ENCODE measurements around the gene PKP4. TPM values are rescaled to one million over a fixed set of nuclear protein-coding genes. Genes with fewer than 3 reads are reported as not detected.

Gene PKP4
- total and polyA plus RNA-seq, 4 experiments from 2014 or later = 1.4 to 39.3 (median 19.1) TPM

- Mint-ChIP-seq H3K27ac (peak overlapping the region in 1 of 7 donors; percentile 1), H3K9me3 (no peaks in the 10 kb centered on the region), H3K27me3 (no peaks in the 10 kb centered on the region), H3K36me3 (peaks cover 43 to 61% of the 10 kb centered on the region in 2 donors), H3K4me1 (no peaks in the 10 kb centered on the region), H3K4me3 (no peak overlapping the region)
- H3K9me3 ChIP-seq (ENCODE audit: control insufficient read depth in 1 of 2, low read length in 2 of 2) = no peaks in the 10 kb centered on the region
- peaks cover 13% of the 10 kb centered on the region for H3K36me3 ChIP-seq (ENCODE audit: insufficient read depth, low read length)
- H3K27ac ChIP-seq (ENCODE audit: low read depth, low read length) = no peak overlapping the region
- no peaks in the 10 kb centered on the region for H3K4me1 ChIP-seq (ENCODE audit: insufficient read depth, low read length)
- ChIA-PET POLR2A (ENCODE audit: partially characterized antibody) (no interaction called here), CTCF (ENCODE audit: partially characterized antibody) (interaction anchor here (1.3 kb wide), 1 partner anchor 9 kb away, joined by 5 read pairs; no protein-coding TSS in a partner anchor)
- no peak for DNase-seq
- intact Hi-C loops (cut with micrococcal nuclease) = no loop called here
- no peaks in the 10 kb centered on the region for H3K27me3 ChIP-seq (ENCODE audit: insufficient read depth, low read length)
- no peak overlapping the region for H3K4me3 ChIP-seq (ENCODE audit: low read length in 2 of 2)
These were observed 211.4 kb downstream of the PKP4 start for GRCh38 chr2:158668001-158668765.

- ChIA-PET POLR2A (ENCODE audit: partially characterized antibody) (no interaction called here), CTCF (ENCODE audit: partially characterized antibody) (no interaction called here)
- Histone ChIP-seq H3K27ac (ENCODE audit: low read depth, low read length) (no peak overlapping the region), H3K4me3 (ENCODE audit: low read length in 2 of 2) (no peak overlapping the region), H3K9me3 (ENCODE audit: control insufficient read depth in 1 of 2, low read length in 2 of 2) (no peaks in the 10 kb centered on the region), H3K36me3 (ENCODE audit: insufficient read depth, low read length) (peaks cover 15% of the 10 kb centered on the region), H3K4me1 (ENCODE audit: insufficient read depth, low read length) (no peaks in the 10 kb centered on the region), H3K27me3 (ENCODE audit: insufficient read depth, low read length) (no peaks in the 10 kb centered on the region)
- H3K36me3 Mint-ChIP-seq = peaks cover 49 to 68% of the 10 kb centered on the region in 2 donors
- no peaks in the 10 kb centered on the region for H3K9me3 Mint-ChIP-seq
- no peaks in the 10 kb centered on the region for H3K27me3 Mint-ChIP-seq
- H3K4me1 Mint-ChIP-seq = no peaks in the 10 kb centered on the region
- H3K27ac Mint-ChIP-seq = no peak overlapping the region
- intact Hi-C loops (cut with micrococcal nuclease) = no loop called here
- DNase-seq = no peak
- H3K4me3 Mint-ChIP-seq = no peak overlapping the region
These were observed 213.5 kb downstream of the PKP4 start for GRCh38 chr2:158670292-158670691.

- H3K4me1 Mint-ChIP-seq = no peaks in the 10 kb centered on the region
- POLR2A ChIA-PET (ENCODE audit: partially characterized antibody) = no interaction called here
- H3K9me3 Mint-ChIP-seq = no peaks in the 10 kb centered on the region
- H3K4me3 Mint-ChIP-seq = no peak overlapping the region
- peaks cover 10% of the 10 kb centered on the region for H3K36me3 ChIP-seq (ENCODE audit: insufficient read depth, low read length)
- no peak overlapping the region for H3K27ac ChIP-seq (ENCODE audit: low read depth, low read length)
- no peak overlapping the region for H3K27ac Mint-ChIP-seq
- DNase-seq = no peak
- H3K27me3 Mint-ChIP-seq = no peaks in the 10 kb centered on the region
- peaks cover 50 to 72% of the 10 kb centered on the region in 2 donors for H3K36me3 Mint-ChIP-seq
- H3K9me3 ChIP-seq (ENCODE audit: control insufficient read depth in 1 of 2, low read length in 2 of 2) = no peaks in the 10 kb centered on the region
- no peak overlapping the region for H3K4me3 ChIP-seq (ENCODE audit: low read length in 2 of 2)
- no peaks in the 10 kb centered on the region for H3K27me3 ChIP-seq (ENCODE audit: insufficient read depth, low read length)
- intact Hi-C loops (cut with micrococcal nuclease) = no loop called here
- CTCF ChIA-PET (ENCODE audit: partially characterized antibody) = no interaction called here
- no peaks in the 10 kb centered on the region for H3K4me1 ChIP-seq (ENCODE audit: insufficient read depth, low read length)
These were observed 214.9 kb downstream of the PKP4 start for GRCh38 chr2:158671360-158672245.

- H3K27me3 Mint-ChIP-seq = no peaks in the 10 kb centered on the region
- Histone ChIP-seq H3K9me3 (ENCODE audit: control insufficient read depth in 1 of 2, low read length in 2 of 2) (no peaks in the 10 kb centered on the region), H3K27me3 (ENCODE audit: insufficient read depth, low read length) (no peaks in the 10 kb centered on the region), H3K4me1 (ENCODE audit: insufficient read depth, low read length) (no peaks in the 10 kb centered on the region), H3K27ac (ENCODE audit: low read depth, low read length) (no peak overlapping the region), H3K4me3 (ENCODE audit: low read length in 2 of 2) (no peak overlapping the region), H3K36me3 (ENCODE audit: insufficient read depth, low read length) (peaks cover 10% of the 10 kb centered on the region)
- DNase-seq = no peak
- H3K27ac Mint-ChIP-seq = peak overlapping the region in 1 of 7 donors; percentile 26
- POLR2A ChIA-PET (ENCODE audit: partially characterized antibody) = no interaction called here
- peaks cover 61 to 76% of the 10 kb centered on the region in 2 donors for H3K36me3 Mint-ChIP-seq
- CTCF ChIA-PET (ENCODE audit: partially characterized antibody) = no interaction called here
- no peaks in the 10 kb centered on the region for H3K9me3 Mint-ChIP-seq
- H3K4me1 Mint-ChIP-seq = no peaks in the 10 kb centered on the region
- intact Hi-C loops (cut with micrococcal nuclease) = no loop called here
- H3K4me3 Mint-ChIP-seq = no peak overlapping the region
These were observed 219.5 kb downstream of the PKP4 start for GRCh38 chr2:158676295-158676694.

GRCh38 chr2:158676696-158677095 is 219.9 kb downstream of the PKP4 start:
- Mint-ChIP-seq H3K27me3 (no peaks in the 10 kb centered on the region), H3K9me3 (no peaks in the 10 kb centered on the region), H3K4me1 (no peaks in the 10 kb centered on the region), H3K27ac (peak overlapping the region in 1 of 7 donors; percentile 26), H3K4me3 (no peak overlapping the region), H3K36me3 (peaks cover 64 to 77% of the 10 kb centered on the region in 2 donors)
- ChIA-PET CTCF (ENCODE audit: partially characterized antibody) (no interaction called here), POLR2A (ENCODE audit: partially characterized antibody) (no interaction called here)
- Histone ChIP-seq H3K27me3 (ENCODE audit: insufficient read depth, low read length) (no peaks in the 10 kb centered on the region), H3K36me3 (ENCODE audit: insufficient read depth, low read length) (peaks cover 10% of the 10 kb centered on the region), H3K27ac (ENCODE audit: low read depth, low read length) (no peak overlapping the region), H3K9me3 (ENCODE audit: control insufficient read depth in 1 of 2, low read length in 2 of 2) (no peaks in the 10 kb centered on the region), H3K4me3 (ENCODE audit: low read length in 2 of 2) (no peak overlapping the region), H3K4me1 (ENCODE audit: insufficient read depth, low read length) (no peaks in the 10 kb centered on the region)
- intact Hi-C loops (cut with micrococcal nuclease) = no loop called here
- no peak for DNase-seq

- H3K4me3 Mint-ChIP-seq = no peak overlapping the region
- no peak overlapping the region for H3K27ac ChIP-seq (ENCODE audit: low read depth, low read length)
- ChIA-PET POLR2A (ENCODE audit: partially characterized antibody) (no interaction called here), CTCF (ENCODE audit: partially characterized antibody) (interaction anchor here (1.4 kb wide), 1 partner anchor 9 kb away, joined by 5 read pairs; no protein-coding TSS in a partner anchor)
- peaks cover 10% of the 10 kb centered on the region for H3K36me3 ChIP-seq (ENCODE audit: insufficient read depth, low read length)
- no peak overlapping the region for H3K27ac Mint-ChIP-seq
- intact Hi-C loops (cut with micrococcal nuclease) = no loop called here
- no peaks in the 10 kb centered on the region for H3K27me3 Mint-ChIP-seq
- no peaks in the 10 kb centered on the region for H3K9me3 ChIP-seq (ENCODE audit: control insufficient read depth in 1 of 2, low read length in 2 of 2)
- no peak overlapping the region for H3K4me3 ChIP-seq (ENCODE audit: low read length in 2 of 2)
- no peaks in the 10 kb centered on the region for H3K4me1 ChIP-seq (ENCODE audit: insufficient read depth, low read length)
- no peaks in the 10 kb centered on the region for H3K9me3 Mint-ChIP-seq
- peaks cover 64 to 73% of the 10 kb centered on the region in 2 donors for H3K36me3 Mint-ChIP-seq
- no peaks in the 10 kb centered on the region for H3K4me1 Mint-ChIP-seq
- H3K27me3 ChIP-seq (ENCODE audit: insufficient read depth, low read length) = no peaks in the 10 kb centered on the region
- DNase-seq = no peak
These were observed 220.8 kb downstream of the PKP4 start for GRCh38 chr2:158677542-158677941.

GRCh38 chr2:158681816-158682215 is 225.1 kb downstream of the PKP4 start:
- H3K27me3 Mint-ChIP-seq = no peaks in the 10 kb centered on the region
- H3K27ac Mint-ChIP-seq = no peak overlapping the region
- H3K4me1 Mint-ChIP-seq = no peaks in the 10 kb centered on the region
- H3K36me3 ChIP-seq (ENCODE audit: insufficient read depth, low read length) = no peaks in the 10 kb centered on the region
- no peak for DNase-seq
- H3K9me3 Mint-ChIP-seq = no peaks in the 10 kb centered on the region
- POLR2A ChIA-PET (ENCODE audit: partially characterized antibody) = no interaction called here
- H3K9me3 ChIP-seq (ENCODE audit: control insufficient read depth in 1 of 2, low read length in 2 of 2) = no peaks in the 10 kb centered on the region
- intact Hi-C loops (cut with micrococcal nuclease) = no loop called here
- H3K27me3 ChIP-seq (ENCODE audit: insufficient read depth, low read length) = no peaks in the 10 kb centered on the region
- no peak overlapping the region for H3K4me3 Mint-ChIP-seq
- peaks cover 35 to 41% of the 10 kb centered on the region in 2 donors for H3K36me3 Mint-ChIP-seq
- no peaks in the 10 kb centered on the region for H3K4me1 ChIP-seq (ENCODE audit: insufficient read depth, low read length)
- CTCF ChIA-PET (ENCODE audit: partially characterized antibody) = no interaction called here
- H3K4me3 ChIP-seq (ENCODE audit: low read length in 2 of 2) = no peak overlapping the region
- no peak overlapping the region for H3K27ac ChIP-seq (ENCODE audit: low read depth, low read length)
